Loucy (cell line): ENCODE results near the gene TNP1.

Experiments used
- CTCF ChIP-seq: fragments of 200-600 bp; sonication (generic); conservative IDR thresholded peaks from 2 replicates; pipeline ENCODE4 v1.5.1; 2014; ENCODE audit warnings: mild to moderate bottlenecking, antibody characterized with exemption, low read length
- EZH2phosphoT487 ChIP-seq: fragments of 200-600 bp; IDR thresholded peaks from 2 replicates; pipeline ENCODE4 v1.6.1; 2018; ENCODE audit warnings: antibody characterized with exemption, mild to moderate bottlenecking, moderate library complexity, borderline replicate concordance

- TF ChIP-seq CTCF: no peak
- TF ChIP-seq EZH2phosphoT487: no peak
Measured at GRCh38 chr2:216875862-216876261, 16.0 kb upstream of the TNP1 start.
